Stimulated activated CD8-positive, alpha-beta memory T cell treated with anti-CD3 and anti-CD28 coated beads, Interleukin-4, amount 100 ng/mL, for 24 hours (primary cell): ENCODE results near the gene ARHGEF37.

Experiments used
- DNase-seq: peaks from one replicate; pipeline ENCODE4 v3.0.0-alpha.2; 2020; ENCODE audit warnings: low read depth

ARHGEF37 gene

DNA sequence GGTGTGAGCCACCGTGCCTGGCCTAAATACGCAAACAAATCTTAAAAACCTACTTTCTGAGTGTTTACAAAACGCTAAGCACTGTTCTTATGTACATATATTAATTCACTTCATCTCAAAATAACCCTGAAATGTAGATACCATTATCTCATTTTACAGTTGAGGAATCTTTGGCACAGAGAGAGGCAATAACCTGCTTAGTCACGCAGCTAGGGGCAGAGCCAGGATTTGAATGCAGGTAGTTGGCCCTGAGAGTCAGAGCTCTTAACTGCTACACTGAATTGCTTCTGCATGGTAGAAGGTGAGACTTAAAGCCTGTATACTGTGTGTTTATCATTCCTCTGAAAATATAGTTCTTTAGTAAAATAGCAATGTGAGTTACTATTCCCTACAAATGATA, 21.9 kb downstream of the ARHGEF37 start:
- DNase-seq: no peak

DNA sequence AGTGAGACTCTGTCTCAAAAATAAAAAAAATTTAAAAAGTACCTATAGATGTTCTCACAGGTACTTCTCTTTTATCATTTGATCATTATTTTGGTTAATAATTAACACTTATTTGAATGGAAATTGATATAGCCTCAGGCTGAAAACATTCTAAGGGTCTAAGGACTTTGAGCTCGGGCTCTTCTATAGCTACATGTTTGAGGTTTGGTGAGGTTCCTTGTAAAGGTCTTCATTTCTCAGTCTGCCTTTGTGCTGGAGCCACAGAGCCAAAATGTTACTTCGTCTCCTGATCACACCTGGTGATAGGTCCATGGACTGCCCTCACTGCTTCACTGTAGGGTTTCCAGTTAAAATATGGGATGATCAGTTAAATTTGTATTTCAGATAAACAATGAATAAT, 22.6 kb downstream of the ARHGEF37 start:
- no peak for DNase-seq

- no peak for DNase-seq
Measured at GRCh38 chr5:149604321-149604720, 23.0 kb downstream of the ARHGEF37 start.

DNA sequence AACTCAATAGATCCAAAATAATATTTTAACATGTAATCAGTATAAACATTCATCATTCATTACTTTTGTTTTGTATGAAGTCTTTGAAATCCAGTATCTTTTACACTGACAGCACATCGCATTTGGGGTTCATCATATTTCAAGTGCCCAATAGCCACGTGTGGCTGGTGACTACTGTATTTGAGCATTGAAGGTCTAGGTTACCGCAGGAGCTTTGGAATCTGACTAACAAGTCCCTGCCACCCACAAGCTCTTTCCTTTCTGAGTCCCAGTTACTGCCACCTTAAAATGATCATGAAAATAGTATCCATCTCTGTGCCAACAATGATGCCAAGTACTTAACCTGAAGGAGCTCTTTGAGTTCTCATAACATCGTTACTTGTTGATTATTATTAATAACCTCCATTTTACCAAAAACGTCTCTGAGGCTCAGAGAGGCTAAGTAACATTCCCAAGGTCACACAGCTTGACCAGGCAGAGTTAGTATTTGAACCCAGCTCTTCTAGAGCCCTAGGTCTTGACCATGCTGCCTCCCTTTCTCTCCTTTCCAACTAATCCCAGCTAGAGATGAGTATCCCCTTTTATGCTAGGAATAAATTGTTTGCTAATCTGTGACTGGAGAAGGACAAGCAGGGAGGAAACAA, 24.2 kb downstream of the ARHGEF37 start:
- no peak for DNase-seq

DNA sequence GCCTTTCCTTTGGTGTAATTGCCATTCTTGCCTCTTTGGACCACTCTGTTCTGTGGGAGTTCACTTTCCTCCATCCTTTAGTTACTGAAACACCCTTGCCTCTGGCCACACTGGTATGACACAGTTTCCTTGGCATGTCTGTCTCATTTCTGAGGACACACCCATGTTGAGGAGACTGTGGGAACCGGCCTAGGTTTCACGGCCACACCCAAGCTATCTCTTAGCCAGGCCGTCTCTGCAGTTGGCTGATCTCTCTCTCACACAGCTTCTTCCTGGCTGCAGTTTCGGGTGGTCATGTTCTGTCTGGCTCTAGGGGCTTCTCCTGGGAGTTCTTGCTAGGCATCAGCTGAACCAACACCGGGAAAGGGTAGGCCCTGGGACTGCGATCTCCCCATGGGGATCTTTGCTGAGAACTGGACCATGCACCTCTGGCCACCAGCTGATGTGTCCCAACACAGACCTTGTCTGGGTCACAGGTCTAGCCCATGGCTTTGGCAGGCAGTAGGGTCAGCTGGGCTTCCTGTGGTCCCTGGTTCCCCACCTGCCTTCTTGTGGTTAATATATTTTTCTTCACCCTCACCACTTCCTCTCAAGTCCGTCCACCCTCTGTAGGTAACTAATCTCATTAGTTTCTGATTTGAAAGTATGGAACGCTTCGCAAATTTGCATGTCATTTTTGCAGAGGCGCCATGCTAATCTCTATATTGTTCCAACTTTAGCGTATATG, 24.9 kb downstream of the ARHGEF37 start:
- DNase-seq: no peak

DNA sequence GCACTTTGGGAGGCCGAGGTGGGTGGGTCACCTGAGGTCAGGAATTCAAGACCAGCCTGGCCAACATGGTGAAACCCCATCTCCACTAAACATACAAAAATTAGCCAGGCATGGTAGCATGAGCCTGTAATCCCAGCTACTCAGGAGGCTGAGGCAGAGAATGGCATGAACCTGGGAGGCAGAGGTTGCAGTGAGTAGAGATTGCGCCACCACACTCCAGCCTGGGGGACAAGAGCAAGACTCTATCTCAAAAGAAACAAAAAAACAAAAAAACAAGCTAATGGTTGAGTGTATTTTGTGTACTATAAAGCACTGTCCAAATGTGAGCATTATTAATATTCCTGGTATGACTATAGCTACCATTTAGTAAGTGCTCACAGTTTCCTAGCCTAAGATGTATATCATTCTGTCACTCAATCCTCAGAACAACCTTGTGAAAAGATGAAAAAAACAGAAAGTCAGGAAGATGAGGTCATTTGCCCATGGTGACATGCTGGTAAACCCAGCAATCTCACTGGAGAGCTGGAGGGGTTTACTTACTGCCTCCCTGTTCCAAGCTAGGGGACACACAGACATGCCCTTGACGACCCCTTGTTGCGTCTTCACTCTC, 27.7 kb downstream of the ARHGEF37 start:
- DNase-seq: no peak

- no peak for DNase-seq
Measured at GRCh38 chr5:149609640-149610219, 28.4 kb downstream of the ARHGEF37 start.

DNA sequence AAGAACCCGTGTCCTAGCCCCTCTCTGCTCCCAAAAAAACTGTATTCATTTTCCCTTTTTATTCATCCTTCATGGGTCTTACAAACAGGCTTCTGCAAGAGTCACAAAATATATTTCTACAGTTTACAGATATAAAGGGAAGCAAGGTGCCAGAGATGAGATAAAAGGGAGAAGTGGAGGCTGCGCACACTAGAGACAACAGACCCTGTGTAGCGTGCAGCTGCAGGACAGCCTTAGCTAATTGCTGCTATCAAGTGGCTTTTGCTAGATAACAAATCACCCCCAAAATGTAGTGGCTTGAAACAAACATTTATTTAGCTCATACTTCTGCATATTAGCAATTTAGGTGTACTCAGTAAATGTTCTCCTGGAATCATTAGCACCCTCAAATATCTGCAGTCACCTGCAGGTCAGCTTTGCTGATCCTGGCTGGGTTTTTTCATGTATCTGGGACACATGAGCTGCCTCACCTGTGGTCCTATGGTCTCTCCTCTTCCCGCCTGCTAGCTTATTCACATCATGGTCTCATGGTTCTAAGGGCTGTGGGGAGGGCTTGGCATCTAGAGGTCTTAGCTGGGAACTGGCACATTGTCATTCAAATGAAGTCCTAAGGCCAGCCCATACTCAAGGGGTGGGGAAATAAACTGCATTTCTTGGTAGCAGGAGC, 29.4 kb downstream of the ARHGEF37 start:
- DNase-seq: no peak

- no peak for DNase-seq
Measured at GRCh38 chr5:149611326-149611725, 30.0 kb downstream of the ARHGEF37 start.

DNA sequence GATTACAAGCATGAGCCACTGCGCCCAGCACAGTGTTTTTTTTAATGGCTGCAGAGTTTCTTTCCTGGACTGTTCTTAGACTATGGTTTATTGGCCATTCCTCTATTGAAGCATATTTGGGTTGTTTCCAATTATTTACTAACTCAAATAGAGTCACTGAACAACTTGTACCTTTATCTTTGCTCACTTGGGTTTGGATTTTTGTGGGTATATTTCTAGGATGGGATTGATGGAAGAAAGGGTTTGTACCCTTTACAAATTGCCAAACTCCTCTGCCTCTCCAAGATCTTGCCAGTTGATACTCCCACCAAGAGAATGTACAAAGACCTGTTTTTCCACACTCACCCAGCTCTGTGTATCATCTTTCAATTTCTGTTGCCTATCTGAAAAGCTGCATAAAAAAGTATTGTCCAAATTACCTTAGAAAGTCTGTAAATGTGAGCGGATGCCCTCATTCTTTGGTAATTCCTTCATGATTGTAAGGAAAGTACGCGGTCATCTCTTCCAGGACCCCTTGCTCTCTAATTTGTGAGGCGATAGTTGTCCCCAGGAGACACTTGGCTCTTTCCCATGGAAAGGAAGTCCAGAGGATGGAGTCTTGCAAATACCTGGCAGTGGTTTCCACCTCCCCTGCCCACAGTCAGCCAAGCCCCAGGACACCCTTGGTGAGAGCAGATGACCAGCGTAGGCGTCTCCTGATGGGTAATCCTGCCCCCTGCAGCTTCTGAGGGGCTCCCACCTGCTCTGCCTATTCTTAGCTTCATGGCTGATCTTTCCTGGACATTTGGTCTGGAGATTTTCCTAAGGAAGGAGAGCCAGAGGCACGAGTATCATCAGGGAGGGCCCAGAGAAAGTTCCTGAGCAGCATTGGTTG, 33.0 kb downstream of the ARHGEF37 start:
- DNase-seq: no peak

DNA sequence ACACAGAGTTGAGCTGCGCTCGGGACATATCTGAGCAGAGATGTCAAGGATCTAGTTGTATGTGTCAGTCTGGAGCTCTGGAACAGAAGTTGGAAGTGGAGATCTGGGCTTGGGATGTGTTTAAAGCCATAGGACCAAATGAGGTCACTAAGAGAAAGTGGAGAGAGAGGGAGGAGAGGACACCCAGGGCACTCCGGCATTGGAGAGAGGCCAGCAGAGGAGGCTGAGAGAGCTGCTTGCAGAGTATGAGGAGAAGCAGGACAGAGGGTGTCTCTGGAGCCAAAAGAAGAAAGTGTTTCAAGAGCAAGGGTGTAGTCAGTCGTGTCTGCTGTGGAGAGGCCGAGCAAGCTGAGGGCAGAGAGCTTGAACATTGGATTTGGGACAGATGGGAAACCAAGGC, 34.7 kb downstream of the ARHGEF37 start:
- no peak for DNase-seq

GRCh38 chr5:149616727-149617285, 35.5 kb downstream of the ARHGEF37 start:
- no peak for DNase-seq

- DNase-seq: no peak
Measured at GRCh38 chr5:149617760-149618306, 36.5 kb downstream of the ARHGEF37 start.

DNA sequence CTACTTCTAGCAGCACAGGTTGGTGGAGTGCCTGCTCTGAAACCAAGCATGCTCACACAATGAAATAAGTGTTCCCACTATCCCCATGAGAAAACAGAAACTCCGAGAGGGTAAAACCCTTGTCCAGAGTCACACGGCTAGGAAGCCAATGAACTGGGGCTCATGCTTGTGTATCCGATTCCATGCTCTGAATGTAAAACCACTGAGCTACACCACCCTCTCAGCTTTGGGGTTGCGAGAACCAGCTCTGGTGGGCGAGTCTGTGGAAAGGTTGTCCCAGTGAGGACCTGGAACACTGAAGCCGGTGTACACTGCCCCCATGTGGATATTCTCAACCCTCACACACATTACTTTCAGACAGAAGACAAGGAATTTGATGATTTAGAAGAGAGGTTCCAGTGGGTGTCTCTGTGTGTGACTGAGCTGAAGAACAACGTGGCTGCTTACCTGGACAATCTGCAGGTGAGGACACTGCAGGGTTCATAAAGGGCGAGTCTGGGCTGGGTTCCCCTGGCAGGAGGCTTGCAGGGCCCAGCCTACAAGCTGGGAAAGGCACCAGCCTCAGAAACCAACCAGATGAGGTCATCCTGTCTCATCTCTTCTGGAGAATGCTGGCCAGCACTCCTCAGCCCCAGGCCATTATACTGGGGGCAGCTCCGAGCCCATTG, 37.4 kb downstream of the ARHGEF37 start:
- no peak for DNase-seq

- no peak for DNase-seq
Measured at GRCh38 chr5:149621415-149622098, 40.3 kb downstream of the ARHGEF37 start.

DNA sequence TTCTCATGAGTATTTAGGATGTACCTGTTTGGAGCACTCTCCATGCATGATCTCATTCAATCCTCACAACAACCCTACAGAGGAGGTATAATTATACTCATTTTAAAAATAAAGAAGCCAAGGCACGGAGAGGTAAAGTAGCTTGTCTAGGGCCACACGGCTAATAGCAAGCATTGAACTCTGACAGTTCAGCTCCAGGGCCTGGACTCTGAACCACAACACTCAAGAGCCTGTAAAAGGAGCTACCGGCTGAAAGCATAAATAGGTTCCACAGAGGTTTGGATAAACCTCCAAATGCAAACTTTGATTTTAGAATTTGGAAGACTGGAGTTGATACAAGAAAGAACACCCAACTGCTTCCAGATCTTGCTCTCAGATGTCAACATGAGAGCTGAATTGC, 41.2 kb downstream of the ARHGEF37 start:
- DNase-seq: no peak

- DNase-seq: no peak
Measured at GRCh38 chr5:149623473-149623872, 42.2 kb downstream of the ARHGEF37 start.

- DNase-seq: no peak
Measured at GRCh38 chr5:149627070-149627469, 45.8 kb downstream of the ARHGEF37 start.

DNA sequence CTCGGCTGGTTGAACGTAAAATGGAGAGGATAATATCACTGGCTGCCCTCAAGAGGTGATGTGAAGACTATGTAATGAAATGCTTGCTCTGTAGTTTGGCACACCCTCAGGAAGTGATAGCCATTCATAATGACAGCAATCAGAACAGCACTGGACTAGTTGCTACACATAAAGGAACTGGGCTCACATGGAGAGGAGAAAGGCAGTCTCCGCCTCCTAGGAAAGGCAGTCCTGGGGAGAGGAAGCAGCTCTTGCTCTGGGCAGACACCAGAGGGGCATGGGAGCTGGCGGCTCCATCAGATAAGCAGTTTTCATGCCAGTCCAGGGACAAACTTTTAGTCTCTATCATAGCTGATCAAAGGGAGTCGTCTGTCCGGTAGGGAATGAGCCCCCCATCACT, 46.9 kb downstream of the ARHGEF37 start:
- no peak for DNase-seq
